Mesodermal cell (in vitro differentiated cells): ENCODE results near the gene ARPC2.

ENCODE experiments used
- H3K27ac ChIP-seq: 2 replicates; pipeline ENCODE4 v1.7.0; 2013; ENCODE audit warnings: mild to moderate bottlenecking, low read depth, low read length, moderate library complexity; ENCODE audit not compliant: severe bottlenecking
- H3K36me3 ChIP-seq: 2 replicates; pipeline ENCODE4 v1.7.1; 2013; ENCODE audit warnings: mild to moderate bottlenecking, low read length, moderate library complexity; ENCODE audit not compliant: control insufficient read depth, insufficient read depth
- H3K4me1 ChIP-seq: one replicate; pipeline ENCODE4 v1.7.1; 2013; ENCODE audit warnings: mild to moderate bottlenecking, low read length; ENCODE audit not compliant: insufficient read depth, control insufficient read depth, poor library complexity, severe bottlenecking
- H3K4me3 ChIP-seq: 2 replicates; pipeline ENCODE4 v1.7.0; 2013; ENCODE audit warnings: low read length, control low read depth, mild to moderate bottlenecking; ENCODE audit not compliant: insufficient read depth, poor library complexity, severe bottlenecking; ENCODE audit errors: extremely low read depth
- H3K9me3 ChIP-seq: 2 replicates; pipeline ENCODE4 v1.7.1; 2013; ENCODE audit warnings: mild to moderate bottlenecking, low read length, moderate library complexity; ENCODE audit not compliant: control insufficient read depth
- WGBS, 2 experiments: methylation state at CpG; one replicate each; pipeline ENCODE4 v1.1.5; 2013; ENCODE audit warnings: missing lambda C conversion rate in 2 of 2; ENCODE audit not compliant: insufficient coverage in 2 of 2; 5-methylcytosine and 5-hydroxymethylcytosine counted together

The ARPC2 gene

GRCh38 chr2:218280260-218280870, 63.4 kb downstream of the ARPC2 start:
- peaks cover 63% of the 10 kb centered on the region for H3K36me3 ChIP-seq
- WGBS, 2 experiments = 90 to 97% methylated on average over 9 to 13 of the region's 14 CpGs

GRCh38 chr2:218281449-218281848, 64.5 kb downstream of the ARPC2 start:
- no peaks in the 10 kb centered on the region for H3K9me3 ChIP-seq
- WGBS, 2 experiments = 89 to 90% methylated on average over 3 of the region's 3 CpGs
- peaks cover 27% of the 10 kb centered on the region for H3K4me1 ChIP-seq
- no peak overlapping the region for H3K27ac ChIP-seq
- H3K4me3 ChIP-seq = no peak overlapping the region
- H3K36me3 ChIP-seq = peaks cover 55% of the 10 kb centered on the region

More at GRCh38 chr2:218280260-218280870, 63.4 kb downstream of the ARPC2 start:
- Histone ChIP-seq H3K27ac (no peak overlapping the region), H3K4me3 (no peak overlapping the region), H3K4me1 (peaks cover 16% of the 10 kb centered on the region), H3K9me3 (no peaks in the 10 kb centered on the region)

GRCh38 chr2:218282173-218282991, 65.4 kb downstream of the ARPC2 start:
- H3K36me3 ChIP-seq = peaks cover 46% of the 10 kb centered on the region

GRCh38 chr2:218284106-218284811, 67.3 kb downstream of the ARPC2 start:
- peaks cover 32% of the 10 kb centered on the region for H3K4me1 ChIP-seq
- no peak overlapping the region for H3K4me3 ChIP-seq

More at GRCh38 chr2:218282173-218282991, 65.4 kb downstream of the ARPC2 start:
- Histone ChIP-seq H3K4me3 (no peak overlapping the region), H3K4me1 (peaks cover 32% of the 10 kb centered on the region), H3K9me3 (no peaks in the 10 kb centered on the region), H3K27ac (no peak overlapping the region)
- 90 to 96% methylated on average over 11 to 15 of the region's 17 CpGs for WGBS, 2 experiments

GRCh38 chr2:218285604-218286003, 68.6 kb downstream of the ARPC2 start:
- Histone ChIP-seq H3K4me3 (no peak overlapping the region), H3K9me3 (no peaks in the 10 kb centered on the region), H3K27ac (peak overlapping the region; percentile 96), H3K4me1 (peaks cover 44% of the 10 kb centered on the region), H3K36me3 (peaks cover 15% of the 10 kb centered on the region)
- 92 to 96% methylated on average over 4 to 6 of the region's 6 CpGs for WGBS, 2 experiments

More at GRCh38 chr2:218284106-218284811, 67.3 kb downstream of the ARPC2 start:
- 88 to 94% methylated on average over 10 to 12 of the region's 16 CpGs for WGBS, 2 experiments
- Histone ChIP-seq H3K27ac (no peak overlapping the region), H3K9me3 (no peaks in the 10 kb centered on the region), H3K36me3 (peaks cover 27% of the 10 kb centered on the region)

GRCh38 chr2:218286570-218287459, 69.8 kb downstream of the ARPC2 start:
- Histone ChIP-seq H3K9me3 (no peaks in the 10 kb centered on the region), H3K4me1 (peaks cover 49% of the 10 kb centered on the region), H3K36me3 (peaks cover 8% of the 10 kb centered on the region), H3K27ac (peak overlapping the region; percentile 96), H3K4me3 (peak overlapping the region; percentile 20)
- 22 to 33% methylated on average over 6 to 8 of the region's 11 CpGs for WGBS, 2 experiments

- H3K36me3 ChIP-seq = peaks cover 5% of the 10 kb centered on the region
- 80 to 91% methylated on average over 1 to 4 of the region's 6 CpGs for WGBS, 2 experiments
- H3K4me1 ChIP-seq = peaks cover 44% of the 10 kb centered on the region
- no peaks in the 10 kb centered on the region for H3K9me3 ChIP-seq
- no peak overlapping the region for H3K27ac ChIP-seq
- H3K4me3 ChIP-seq = peak overlapping the region; percentile 12
Measured at GRCh38 chr2:218289639-218290315, 72.8 kb downstream of the ARPC2 start.

GRCh38 chr2:218290316-218291261, 73.6 kb downstream of the ARPC2 start:
- Histone ChIP-seq H3K36me3 (no peaks in the 10 kb centered on the region), H3K9me3 (no peaks in the 10 kb centered on the region), H3K4me1 (peaks cover 43% of the 10 kb centered on the region), H3K4me3 (peak overlapping the region; percentile 51), H3K27ac (no peak overlapping the region)
- WGBS, 2 experiments = 84 to 89% methylated on average over 7 to 10 of the region's 12 CpGs
